HepG2 (cell line): Measurements from ENCODE around the gene CLDN4. TPM values are rescaled to one million over a fixed set of nuclear protein-coding genes. Genes with fewer than 3 reads are reported as not detected.

Experiments
- ATAC-seq: fragments of 200-7000 bp; cut with Tn5 transposase; 3 replicates; pipeline ENCODE4 v1.9.1; 2020; ENCODE audit warnings: mild to moderate bottlenecking, moderate library complexity
- BruUV-seq: library from RNA; stranded (reverse); fragments of 400-500 nt; replicated peaks from 2 replicates; lab custom pipeline; 2021; lab: Mats Ljungman, UMichigan
- CTCF ChIA-PET: fragments of 300-600 bp; formaldehyde crosslinking; extraction: SDS; loops from one replicate; lab custom pipeline; 2021; ENCODE audit warnings: low total read pairs, inconsistent platforms, low intra/inter-chr PET ratio; lab: Yijun Ruan, JAX
- POLR2A ChIA-PET: fragments of 350-600 bp; sonication (Branson Sonifier 250); formaldehyde crosslinking; loops from one replicate; lab custom pipeline; 2020; ENCODE audit warnings: antibody characterized with exemption, inconsistent platforms; lab: Yijun Ruan, JAX
- DNase-seq: peaks from one replicate; pipeline ENCODE4 v3.0.0-alpha.2; 2015; ENCODE audit warnings: low spot score
- FAIRE-seq: peaks from 3 replicates; lab custom pipeline; 2011; peaks lifted over from hg19 to GRCh38; lab: Jason Lieb, UNC
- H2AFZ ChIP-seq: one replicate; pipeline ENCODE4 v1.6.1; 2011; ENCODE audit warnings: low read length, inconsistent platforms
- H3K27ac ChIP-seq: fragments of 300-600 bp; 3 replicates; pipeline ENCODE4 v1.8.0; 2011; ENCODE audit warnings: mixed run types, mild to moderate bottlenecking, mixed read lengths, low read length, inconsistent platforms; ENCODE audit not compliant: insufficient read depth; ENCODE audit errors: extremely low read length
- H3K27me3 ChIP-seq, 2 experiments: fragments of 200-600 bp in 1 of 2; 2 replicates in 1 of 2; 3 replicates in 1 of 2; pipeline versions ENCODE4 v1.6.0 to v1.8.0; 2011; ENCODE audit warnings: low read length in 2 of 2, mild to moderate bottlenecking in 2 of 2, moderate library complexity in 2 of 2, inconsistent platforms in 1 of 2; ENCODE audit not compliant: insufficient read depth in 2 of 2, control insufficient read depth in 1 of 2
- H3K36me3 ChIP-seq, 2 experiments: fragments of 200-600 bp in 1 of 2; replicated peaks in 1 of 2; 2 replicates in 1 of 2; 3 replicates in 1 of 2; pipeline versions ENCODE4 v1.5.1 to v1.8.0; 2011; ENCODE audit warnings: low read length in 2 of 2, inconsistent platforms in 1 of 2; ENCODE audit not compliant: insufficient read depth in 2 of 2, control insufficient read depth in 1 of 2
- H3K4me1 ChIP-seq: 2 replicates; pipeline ENCODE4 v1.5.1; 2012; ENCODE audit warnings: low read length, inconsistent platforms; ENCODE audit not compliant: insufficient read depth
- H3K4me2 ChIP-seq: 2 replicates; pipeline ENCODE4 v1.6.0; 2011; ENCODE audit warnings: low read depth, low read length, inconsistent platforms
- H3K4me3 ChIP-seq, 3 experiments: fragments of 200-600 bp in 1 of 3; sonication (generic), shearing (Covaris generic) in 1 of 3; replicated peaks in 1 of 3; 2 replicates each; pipeline ENCODE4 v1.5.1; 2011 to 2016; ENCODE audit warnings: low read length in 3 of 3, inconsistent platforms in 2 of 3, low read depth in 2 of 3, mild to moderate bottlenecking in 2 of 3, control low read depth in 1 of 3, mixed read lengths in 1 of 3; ENCODE audit not compliant: insufficient read depth in 1 of 3
- H3K79me2 ChIP-seq: one replicate; pipeline ENCODE4 v1.6.1; 2011; ENCODE audit warnings: low read length, inconsistent platforms; ENCODE audit not compliant: insufficient read depth
- H3K9ac ChIP-seq: 2 replicates; pipeline ENCODE4 v1.6.0; 2011; ENCODE audit warnings: mild to moderate bottlenecking, low read depth, low read length, inconsistent platforms; ENCODE audit not compliant: insufficient read depth
- H3K9me3 ChIP-seq: 2 replicates; pipeline ENCODE4 v1.5.1; 2012; ENCODE audit warnings: mild to moderate bottlenecking, low read length
- H4K20me1 ChIP-seq: 2 replicates; pipeline ENCODE4 v1.6.0; 2011; ENCODE audit warnings: inconsistent platforms, mild to moderate bottlenecking, low read length, moderate library complexity; ENCODE audit not compliant: insufficient read depth
- AGO2 ChIP-seq: fragments of 200-400 bp; formaldehyde crosslinking; optimal IDR thresholded peaks from 2 replicates; pipeline ENCODE3; 2017; ENCODE audit warnings: mild to moderate bottlenecking, low read depth, low read length, moderate library complexity
- AKAP8 ChIP-seq: sonication (generic); formaldehyde crosslinking; IDR thresholded peaks from 2 replicates; pipeline ENCODE4 v1.5.1; 2020; ENCODE audit warnings: mild to moderate bottlenecking, missing genetic modification reagents
- BCL3 ChIP-seq: sonication (generic); formaldehyde crosslinking; IDR thresholded peaks from 2 replicates; pipeline ENCODE4 v1.5.1; 2020; ENCODE audit warnings: mild to moderate bottlenecking, missing genetic modification reagents, moderate library complexity
- CREB1 ChIP-seq, 2 experiments: fragments of 450-650 bp in 1 of 2; IDR thresholded peaks; 2 replicates each; pipeline ENCODE4 v1.6.1; 2016 to 2017; ENCODE audit warnings: control low read depth in 1 of 2, mild to moderate bottlenecking in 1 of 2, missing compliant biosample characterization in 1 of 2, missing genetic modification characterization in 1 of 2
- DDIT3 ChIP-seq: sonication (generic); formaldehyde crosslinking; IDR thresholded peaks from 2 replicates; pipeline ENCODE4 v1.4.0; 2020; ENCODE audit warnings: mild to moderate bottlenecking, missing genetic modification reagents
- GATA4 ChIP-seq: sonication (generic); IDR thresholded peaks from 2 replicates; pipeline ENCODE4 v1.6.1; 2016; ENCODE audit warnings: antibody characterized with exemption, low read depth, borderline replicate concordance
- HNRNPLL ChIP-seq: fragments of 200-400 bp; formaldehyde crosslinking; IDR thresholded peaks from 2 replicates; pipeline ENCODE4 v1.6.1; 2017; ENCODE audit warnings: mild to moderate bottlenecking, low read depth, low read length; ENCODE audit not compliant: poor library complexity, severe bottlenecking
- RFX5 ChIP-seq: IDR thresholded peaks from 2 replicates; pipeline ENCODE4 v1.6.1; 2011; ENCODE audit warnings: low read depth, low read length, improper control_type of control experiment
- ZBTB25 ChIP-seq: IDR thresholded peaks from 2 replicates; pipeline ENCODE4 v1.6.1; 2018; ENCODE audit warnings: missing genetic modification reagents
- WGBS: methylation state at CpG from one replicate; pipeline ENCODE4 v1.1.6; 2017; ENCODE audit warnings: low lambda C conversion rate; 5-methylcytosine and 5-hydroxymethylcytosine counted together
- in situ Hi-C: cut with HindIII; loops from 2 replicates; pipeline ENCODE4 v1.10.0; 2017; ENCODE audit warnings: low pct_unique_long_range_greater_than_20kb; ENCODE audit not compliant: extremely low pct_ligation_motif_present
- intact Hi-C: fragments of 100-400 bp; cut with micrococcal nuclease; formaldehyde crosslinking; loops from one replicate; pipeline ENCODE4 v1.10.0; 2022; ENCODE audit not compliant: unreplicated experiment
- polyA plus RNA-seq, 8 experiments: library from polyadenylated mRNA; depleted of rRNA in 3 of 8; stranded (reverse) in 7 of 8; unstranded in 1 of 8; fragments of >200 nt; fragmentation: Illumina TruSeq in 4 of 8; extraction: Trizol in 4 of 8; gene quantifications; 2 replicates each; pipeline versions ENCODE4 v1.2.1 to v1.2.3, GENCODE V29; 2011 to 2016; ENCODE audit warnings: low read depth in 4 of 8, missing spikeins in 1 of 8, mixed read lengths in 1 of 8; ENCODE audit not compliant: insufficient read depth in 1 of 8
- total RNA-seq, 5 experiments: library from RNA; depleted of rRNA; stranded (reverse); fragments of >200 nt; fragmentation: Illumina TruSeq; extraction: Trizol; gene quantifications; 2 replicates each; pipeline ENCODE4 v1.2.3, GENCODE V29; 2016; ENCODE audit warnings: low read depth in 1 of 5

Gene CLDN4
- total and polyA plus RNA-seq, 2 of the 13 experiments (the other 11 are each of a cell fraction or from before 2014, with no cell fraction given) = 28.2 to 35.7 TPM

GRCh38 chr7:73842067-73842976 lies 11.5 kb downstream of the CLDN4 start, which contains the start of gene METTL27 (continued):
- TF ChIP-seq BCL3 (CRISPR knock-in tag) (0 out of 2 replicates have a peak, but pooled peaks have one; percentile 21), GATA4 (peak; percentile 75; the same call in 1 of the 2 replicates), AKAP8 (CRISPR knock-in tag) (no peak)

GRCh38 chr7:73844131-73844547 lies 13.3 kb downstream of the CLDN4 start:
- no TSS peak for BruUV-seq
- no peak overlapping the region for H2AFZ ChIP-seq
- ChIA-PET POLR2A (no interaction called here), CTCF (no interaction called here)
- no peak overlapping the region for H3K4me2 ChIP-seq
- DNase-seq (no peak), ATAC-seq (no peak), FAIRE-seq (no peak)
- no peaks in the 10 kb centered on the region for H4K20me1 ChIP-seq
- H3K36me3 ChIP-seq = no peaks in the 10 kb centered on the region
- H3K79me2 ChIP-seq = no peaks in the 10 kb centered on the region
- 33% methylated on average over 9 of the region's 9 CpGs for WGBS
- TF ChIP-seq ZBTB25 (CRISPR knock-in tag) (no peak), AGO2 (no peak), HNRNPLL (no peak), CREB1 (IDR thresholded peaks at IDR 0.05) (peak; percentile 82), CREB1 (CRISPR knock-in tag; IDR thresholded peaks at IDR 0.05) (no peak), DDIT3 (CRISPR knock-in tag) (no peak), RFX5 (no peak)
- H3K9me3 ChIP-seq = no peaks in the 10 kb centered on the region
- intact Hi-C loops (no loop called here), in situ Hi-C loops (no loop called here)
- H3K4me3 ChIP-seq = no peak overlapping the region
- H3K27ac ChIP-seq = no peak overlapping the region
- H3K9ac ChIP-seq = no peak overlapping the region
- H3K27me3 ChIP-seq = peaks cover 0 to 10% of the 10 kb centered on the region in 2 experiments; a peak in 1 of 5 replicates
- H3K4me1 ChIP-seq = peaks cover 30% of the 10 kb centered on the region
